SJSA1 (cell line): ENCODE measurements around the gene ARMC9. TPM values are rescaled to one million over a fixed set of nuclear protein-coding genes. Genes with fewer than 3 reads are reported as not detected.

Source experiments
- DNase-seq, 2 experiments: peaks; one replicate each; pipeline ENCODE4 v3.0.0-alpha.2; 2015 to 2020; ENCODE audit warnings: low spot score in 2 of 2, low read depth in 1 of 2
- H3K27ac ChIP-seq: fragments of 250-450 bp; sonication (Bioruptor Pico); 2 replicates; pipeline ENCODE4 v1.5.1; 2020; ENCODE audit warnings: mild to moderate bottlenecking, moderate library complexity
- H3K27me3 ChIP-seq: fragments of 250-450 bp; sonication (Bioruptor Pico); replicated peaks from 2 replicates; pipeline ENCODE4 v1.5.1; 2020; ENCODE audit warnings: mild to moderate bottlenecking, moderate library complexity
- H3K36me3 ChIP-seq: fragments of 250-450 bp; sonication (Bioruptor Pico); 2 replicates; pipeline ENCODE4 v1.5.1; 2020; ENCODE audit warnings: mild to moderate bottlenecking
- H3K4me1 ChIP-seq: fragments of 250-450 bp; sonication (Bioruptor Pico); replicated peaks from 2 replicates; pipeline ENCODE4 v1.6.1; 2021; ENCODE audit warnings: mild to moderate bottlenecking
- H3K4me3 ChIP-seq: fragments of 250-450 bp; sonication (Bioruptor Pico); 2 replicates; pipeline ENCODE4 v1.5.1; 2020; ENCODE audit warnings: mild to moderate bottlenecking
- H3K9me3 ChIP-seq: fragments of 250-450 bp; sonication (Bioruptor Pico); replicated peaks from 2 replicates; pipeline ENCODE4 v1.5.1; 2020; ENCODE audit warnings: mild to moderate bottlenecking
- total RNA-seq: library from RNA; depleted of rRNA; stranded (reverse); fragments of >200 nt; shearing (Covaris generic); gene quantifications from 2 replicates; pipeline ENCODE4 v1.2.3, GENCODE V29; 2014

ARMC9 gene
- total RNA-seq, 1 experiment from 2014 or later = 19.1 TPM

- Histone ChIP-seq H3K4me1 (0 out of 2 replicates have a peak, but pooled peaks cover 7% of the 10 kb centered on the region), H3K27ac (no peak overlapping the region), H3K4me3 (no peak overlapping the region), H3K9me3 (no peaks in the 10 kb centered on the region), H3K36me3 (no peaks in the 10 kb centered on the region), H3K27me3 (no peaks in the 10 kb centered on the region)
- peak in 1 of 2 experiments; percentile 45 for DNase-seq
Measured at GRCh38 chr2:231334179-231334930, 135.9 kb downstream of the ARMC9 start.

GRCh38 chr2:231334981-231335380, 136.6 kb downstream of the ARMC9 start:
- Histone ChIP-seq H3K27me3 (no peaks in the 10 kb centered on the region), H3K9me3 (no peaks in the 10 kb centered on the region), H3K27ac (no peak overlapping the region), H3K36me3 (no peaks in the 10 kb centered on the region), H3K4me3 (no peak overlapping the region), H3K4me1 (0 out of 2 replicates have a peak, but pooled peaks cover 7% of the 10 kb centered on the region)
- DNase-seq = peak in 1 of 2 experiments; percentile 5

DNA sequence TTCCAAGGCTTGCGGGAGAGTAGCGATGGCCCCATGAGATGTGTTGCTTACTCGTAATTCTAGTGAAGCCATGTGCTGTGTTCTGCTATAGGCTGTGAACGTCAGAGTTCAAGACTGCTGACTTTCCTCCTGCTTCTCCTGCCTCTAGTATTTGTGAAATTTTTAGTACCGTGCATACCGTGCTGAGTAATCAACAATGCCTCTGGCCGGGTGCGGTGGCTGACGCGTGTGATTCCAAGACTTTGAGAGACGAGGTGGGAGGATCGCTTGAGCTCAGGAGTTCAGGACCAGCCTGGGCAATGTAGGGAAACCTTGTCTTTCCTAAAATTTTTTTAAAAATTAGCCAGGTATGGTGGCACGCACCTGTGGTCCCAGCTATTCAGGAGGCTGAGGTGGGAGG, 137.2 kb downstream of the ARMC9 start:
- H3K27ac ChIP-seq = no peak overlapping the region
- no peak overlapping the region for H3K4me3 ChIP-seq
- no peaks in the 10 kb centered on the region for H3K36me3 ChIP-seq
- DNase-seq = peak in 1 of 2 experiments; percentile 26
- H3K9me3 ChIP-seq = no peaks in the 10 kb centered on the region
- H3K27me3 ChIP-seq = no peaks in the 10 kb centered on the region
- H3K4me1 ChIP-seq = 0 out of 2 replicates have a peak, but pooled peaks cover 7% of the 10 kb centered on the region

GRCh38 chr2:231336236-231336635, 137.8 kb downstream of the ARMC9 start:
- Histone ChIP-seq H3K9me3 (no peaks in the 10 kb centered on the region), H3K27ac (no peak overlapping the region), H3K27me3 (no peaks in the 10 kb centered on the region), H3K36me3 (no peaks in the 10 kb centered on the region), H3K4me3 (no peak overlapping the region), H3K4me1 (0 out of 2 replicates have a peak, but pooled peaks cover 7% of the 10 kb centered on the region)
- peak in 1 of 2 experiments; percentile 23 for DNase-seq

DNA sequence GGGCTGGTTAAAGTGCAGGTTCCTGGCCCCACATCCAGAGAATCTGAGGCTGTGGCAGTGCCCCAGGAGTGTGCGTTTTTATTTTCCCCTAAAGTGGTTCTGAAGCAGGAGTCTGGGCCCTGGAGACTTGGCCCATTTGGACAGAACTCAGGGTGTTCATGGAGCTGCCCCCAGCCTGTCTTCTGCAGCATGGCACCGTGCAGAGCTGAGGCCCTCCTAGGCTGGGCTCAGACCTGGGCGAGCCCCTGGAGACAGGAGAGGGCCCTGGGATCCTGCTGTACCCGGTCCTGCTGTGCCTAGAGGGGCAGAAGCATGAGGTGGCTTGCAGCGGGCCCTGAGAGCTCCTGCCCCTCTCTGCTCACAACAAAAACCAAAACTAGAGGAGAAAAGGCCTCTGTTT, 138.3 kb downstream of the ARMC9 start:
- Histone ChIP-seq H3K4me1 (0 out of 2 replicates have a peak, but pooled peaks cover 7% of the 10 kb centered on the region), H3K27me3 (no peaks in the 10 kb centered on the region), H3K36me3 (no peaks in the 10 kb centered on the region), H3K4me3 (no peak overlapping the region), H3K27ac (no peak overlapping the region), H3K9me3 (no peaks in the 10 kb centered on the region)
- DNase-seq = peak in 1 of 2 experiments; percentile 30

GRCh38 chr2:231337807-231338759, 139.7 kb downstream of the ARMC9 start:
- Histone ChIP-seq H3K27ac (no peak overlapping the region), H3K9me3 (no peaks in the 10 kb centered on the region), H3K36me3 (no peaks in the 10 kb centered on the region), H3K27me3 (no peaks in the 10 kb centered on the region), H3K4me1 (0 out of 2 replicates have a peak, but pooled peaks cover 7% of the 10 kb centered on the region), H3K4me3 (no peak overlapping the region)
- DNase-seq = peak in 1 of 2 experiments; percentile 5

GRCh38 chr2:231339316-231339715, 140.9 kb downstream of the ARMC9 start:
- no peaks in the 10 kb centered on the region for H3K9me3 ChIP-seq
- peak in 1 of 2 experiments; percentile 14 for DNase-seq
- no peak overlapping the region for H3K4me3 ChIP-seq
- 0 out of 2 replicates have a peak, but pooled peaks cover 4% of the 10 kb centered on the region for H3K4me1 ChIP-seq
- no peaks in the 10 kb centered on the region for H3K36me3 ChIP-seq
- no peaks in the 10 kb centered on the region for H3K27me3 ChIP-seq
- no peak overlapping the region for H3K27ac ChIP-seq

DNA sequence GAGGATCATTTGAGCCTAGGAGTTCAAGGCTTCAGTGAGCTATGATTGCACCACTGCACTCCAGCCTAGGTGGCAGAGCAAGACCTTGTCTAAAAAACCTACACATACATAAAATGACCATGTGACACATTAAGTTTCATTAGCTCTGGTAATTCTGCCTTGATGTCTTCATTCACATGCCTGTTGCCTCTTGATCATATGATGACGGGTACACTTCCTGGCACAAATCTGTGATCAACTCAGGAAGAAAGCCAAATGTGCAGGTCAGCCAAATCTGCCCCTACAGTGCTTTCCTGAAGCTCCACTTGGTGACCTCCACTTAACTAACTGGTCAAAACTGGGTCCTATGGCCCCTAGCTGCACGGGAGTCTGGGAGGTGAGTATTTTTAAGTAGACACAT, 142.7 kb downstream of the ARMC9 start:
- DNase-seq = no peak
- Histone ChIP-seq H3K27me3 (no peaks in the 10 kb centered on the region), H3K9me3 (no peaks in the 10 kb centered on the region), H3K4me1 (no peaks in the 10 kb centered on the region), H3K4me3 (no peak overlapping the region), H3K36me3 (no peaks in the 10 kb centered on the region), H3K27ac (no peak overlapping the region)

GRCh38 chr2:231342061-231342711, 143.8 kb downstream of the ARMC9 start:
- Histone ChIP-seq H3K27me3 (no peaks in the 10 kb centered on the region), H3K4me3 (no peak overlapping the region), H3K36me3 (no peaks in the 10 kb centered on the region), H3K4me1 (no peaks in the 10 kb centered on the region), H3K27ac (no peak overlapping the region), H3K9me3 (no peaks in the 10 kb centered on the region)
- DNase-seq = no peak

- Histone ChIP-seq H3K4me1 (no peaks in the 10 kb centered on the region), H3K27me3 (no peaks in the 10 kb centered on the region), H3K9me3 (no peaks in the 10 kb centered on the region), H3K4me3 (no peak overlapping the region), H3K36me3 (no peaks in the 10 kb centered on the region), H3K27ac (no peak overlapping the region)
- DNase-seq = no peak
Measured at GRCh38 chr2:231343006-231343710, 144.7 kb downstream of the ARMC9 start.

DNA sequence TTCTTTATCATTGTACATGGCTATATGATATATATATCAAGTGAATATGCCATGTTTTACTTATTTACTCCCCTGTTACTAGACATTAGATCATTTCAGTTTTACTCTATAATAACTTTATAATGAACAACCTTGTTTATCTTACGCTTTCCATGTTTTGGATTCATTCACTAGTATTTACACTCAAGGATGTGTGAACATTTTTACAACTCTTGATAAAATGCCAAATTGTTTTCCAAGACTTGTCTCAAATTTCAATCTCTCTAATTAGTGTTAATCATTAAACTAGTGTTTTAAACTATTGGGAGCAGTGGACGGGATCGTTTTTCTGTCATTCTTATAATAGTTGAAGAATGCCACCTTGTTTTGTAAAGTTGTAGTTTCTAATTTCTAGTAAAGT, 145.6 kb downstream of the ARMC9 start:
- no peaks in the 10 kb centered on the region for H3K27me3 ChIP-seq
- no peak overlapping the region for H3K27ac ChIP-seq
- no peak overlapping the region for H3K4me3 ChIP-seq
- no peaks in the 10 kb centered on the region for H3K4me1 ChIP-seq
- DNase-seq = no peak
- no peaks in the 10 kb centered on the region for H3K9me3 ChIP-seq
- no peaks in the 10 kb centered on the region for H3K36me3 ChIP-seq

GRCh38 chr2:231344851-231345250, 146.4 kb downstream of the ARMC9 start:
- Histone ChIP-seq H3K9me3 (no peaks in the 10 kb centered on the region), H3K27me3 (no peaks in the 10 kb centered on the region), H3K4me3 (no peak overlapping the region), H3K4me1 (no peaks in the 10 kb centered on the region), H3K27ac (no peak overlapping the region), H3K36me3 (no peaks in the 10 kb centered on the region)
- no peak for DNase-seq

DNA sequence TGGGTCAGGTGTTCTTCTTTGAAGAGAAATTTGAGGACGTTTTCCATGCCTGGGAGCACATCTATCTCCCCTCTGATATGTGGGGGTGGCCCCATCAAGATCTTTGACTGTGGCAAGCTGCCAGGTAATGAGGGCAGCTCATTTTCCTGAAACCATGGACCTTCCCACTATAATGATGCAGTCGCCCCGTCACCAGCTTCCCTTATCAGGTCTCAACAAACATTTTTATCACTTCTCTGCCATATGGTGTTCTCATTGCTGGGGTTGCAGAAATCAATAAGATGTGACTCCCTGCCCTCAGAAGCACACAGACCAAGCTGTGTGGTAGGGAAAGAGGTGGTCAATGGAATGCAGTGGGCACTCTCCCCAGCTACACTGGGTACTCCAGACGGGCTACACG, 148.7 kb downstream of the ARMC9 start:
- H3K4me3 ChIP-seq = no peak overlapping the region
- no peak for DNase-seq
- no peaks in the 10 kb centered on the region for H3K36me3 ChIP-seq
- H3K27me3 ChIP-seq = no peaks in the 10 kb centered on the region
- no peak overlapping the region for H3K27ac ChIP-seq
- no peaks in the 10 kb centered on the region for H3K9me3 ChIP-seq
- H3K4me1 ChIP-seq = no peaks in the 10 kb centered on the region
